K562 (cell line): ENCODE results near the gene RALGAPA2. TPM values are rescaled to one million over a fixed set of nuclear protein-coding genes. Genes with fewer than 3 reads are reported as not detected.

Source experiments
- ATAC-seq: fragments of 200-7000 bp; cut with Tn5 transposase; 3 replicates; pipeline ENCODE4 v1.9.1; 2020; ENCODE audit warnings: moderate library complexity
- BruUV-seq: library from RNA; stranded (reverse); fragments of 400-500 nt; replicated peaks from 2 replicates; lab custom pipeline; 2021; lab: Mats Ljungman, UMichigan
- CTCF ChIA-PET: fragments of 300-600 bp; formaldehyde crosslinking; extraction: SDS; loops from one replicate; lab custom pipeline; 2021; ENCODE audit warnings: low intra/inter-chr PET ratio; lab: Yijun Ruan, JAX
- POLR2A ChIA-PET: fragments of 300-600, 350-650 bp; sonication (Branson Sonifier 250); formaldehyde crosslinking; extraction: SDS; loops from one replicate; lab custom pipeline; 2021; ENCODE audit warnings: antibody characterized with exemption, inconsistent platforms; lab: Yijun Ruan, JAX
- DNase-seq, 4 experiments: peaks; one replicate each; pipeline versions ENCODE4 v3.0.0 to v3.0.0-alpha.2; 2011 to 2018; ENCODE audit warnings: low spot score in 3 of 4, mixed read lengths in 3 of 4; ENCODE audit errors: extremely low read depth in 1 of 4
- FAIRE-seq: peaks from 2 replicates; lab custom pipeline; 2011; peaks lifted over from hg19 to GRCh38; lab: Jason Lieb, UNC
- H2AFZ ChIP-seq: 2 replicates; pipeline ENCODE4 v1.6.0; 2011; ENCODE audit warnings: low read depth, low read length, control low read depth, inconsistent platforms
- H3K27ac ChIP-seq: fragments of 200-600 bp; 3 replicates; pipeline ENCODE4 v1.8.0; 2011; ENCODE audit warnings: low read depth, mild to moderate bottlenecking, control low read depth, inconsistent platforms, low read length, moderate library complexity, mixed read lengths; ENCODE audit errors: extremely low read depth
- H3K27me3 ChIP-seq, 2 experiments: fragments of 300-600 bp in 1 of 2; 2 replicates in 1 of 2; 3 replicates in 1 of 2; pipeline versions ENCODE4 v1.6.0 to v1.8.0; 2011; ENCODE audit warnings: inconsistent platforms in 2 of 2, low read length in 2 of 2, mild to moderate bottlenecking in 1 of 2, mixed read lengths in 1 of 2, moderate library complexity in 1 of 2; ENCODE audit not compliant: control insufficient read depth in 2 of 2, insufficient read depth in 2 of 2
- H3K36me3 ChIP-seq: fragments of 300-600 bp; 3 replicates; pipeline ENCODE4 v1.8.0; 2011; ENCODE audit warnings: mild to moderate bottlenecking, low read length, inconsistent platforms; ENCODE audit not compliant: control insufficient read depth, insufficient read depth
- H3K4me1 ChIP-seq, 2 experiments: fragments of 200-600 bp in 1 of 2; replicated peaks in 1 of 2; 2 replicates in 1 of 2; 3 replicates in 1 of 2; pipeline versions ENCODE4 v1.5.1 to v1.8.0; 2011; ENCODE audit warnings: inconsistent platforms in 2 of 2, low read length in 2 of 2, mild to moderate bottlenecking in 1 of 2, mixed read lengths in 1 of 2, moderate library complexity in 1 of 2; ENCODE audit not compliant: control insufficient read depth in 2 of 2, insufficient read depth in 2 of 2
- H3K4me2 ChIP-seq: 2 replicates; pipeline ENCODE4 v1.6.1; 2011; ENCODE audit warnings: low read length, control low read depth, inconsistent platforms, mixed read lengths; ENCODE audit not compliant: insufficient read depth
- H3K4me3 ChIP-seq: fragments of 200-600 bp; sonication (generic), shearing (Covaris generic); 2 replicates; pipeline ENCODE4 v1.5.1; 2016; ENCODE audit warnings: control low read depth, inconsistent platforms
- H3K79me2 ChIP-seq: fragments of 200-600 bp; 3 replicates; pipeline ENCODE4 v1.8.0; 2011; ENCODE audit warnings: low read length, inconsistent platforms; ENCODE audit not compliant: control insufficient read depth, insufficient read depth
- H3K9ac ChIP-seq, 2 experiments: 2 replicates each; pipeline versions ENCODE4 v1.6.0 to v1.6.1; 2011; ENCODE audit warnings: low read depth in 2 of 2, low read length in 2 of 2, control low read depth in 1 of 2, inconsistent platforms in 1 of 2, mild to moderate bottlenecking in 1 of 2, mixed read lengths in 1 of 2; ENCODE audit not compliant: insufficient read depth in 1 of 2
- H3K9me1 ChIP-seq: one replicate; pipeline ENCODE4 v1.6.0; 2011; ENCODE audit warnings: inconsistent platforms, mild to moderate bottlenecking, low read length, moderate library complexity; ENCODE audit not compliant: control insufficient read depth, insufficient read depth
- H3K9me3 ChIP-seq: replicated peaks from 2 replicates; pipeline ENCODE4 v1.5.1; 2011; ENCODE audit warnings: low read depth, low read length, inconsistent platforms; ENCODE audit not compliant: control insufficient read depth, insufficient read depth
- H4K20me1 ChIP-seq: replicated peaks from 2 replicates; pipeline ENCODE4 v1.6.1; 2011; ENCODE audit warnings: low read length, inconsistent platforms, mixed read lengths; ENCODE audit not compliant: control insufficient read depth, insufficient read depth
- BCOR ChIP-seq: fragments of 450-650 bp; IDR thresholded peaks from 2 replicates; pipeline ENCODE4 v1.6.1; 2016
- BRD9 ChIP-seq: fragments of 450-650 bp; IDR thresholded peaks from 2 replicates; pipeline ENCODE4 v1.6.1; 2018; ENCODE audit warnings: low read depth; ENCODE audit not compliant: partially characterized antibody
- CC2D1A ChIP-seq: fragments of 450-650 bp; IDR thresholded peaks from 2 replicates; pipeline ENCODE4 v1.6.1; 2017; ENCODE audit warnings: mild to moderate bottlenecking
- HDAC8 ChIP-seq: fragments of 450-650 bp; IDR thresholded peaks from 2 replicates; pipeline ENCODE4 v1.6.1; 2016; ENCODE audit warnings: mild to moderate bottlenecking, missing genetic modification characterization, moderate library complexity, missing compliant biosample characterization
- HNRNPL ChIP-seq: fragments of 200-400 bp; formaldehyde crosslinking; IDR thresholded peaks from 2 replicates; pipeline ENCODE4 v1.6.1; 2017; ENCODE audit warnings: low read depth, mild to moderate bottlenecking, low read length
- IFI16 ChIP-seq: fragments of 250-450 bp; sonication (Bioruptor Pico); IDR thresholded peaks from 2 replicates; pipeline ENCODE4 v2.1.2; 2022; ENCODE audit warnings: mild to moderate bottlenecking, inconsistent platforms
- MIER1 ChIP-seq: fragments of 450-650 bp; IDR thresholded peaks from 2 replicates; pipeline ENCODE4 v1.6.1; 2016; ENCODE audit warnings: antibody characterized with exemption, mild to moderate bottlenecking, low read depth
- MXD1 ChIP-seq: fragments of 250-450 bp; sonication (Bioruptor Pico); IDR thresholded peaks from 2 replicates; pipeline ENCODE4 v1.8.0; 2021; ENCODE audit warnings: borderline replicate concordance, mild to moderate bottlenecking, moderate library complexity; ENCODE audit not compliant: poor library complexity, severe bottlenecking
- POLR2AphosphoS5 ChIP-seq: IDR thresholded peaks from 2 replicates; pipeline ENCODE4 v1.6.1; 2011; ENCODE audit warnings: mild to moderate bottlenecking, low read depth, low read length, moderate library complexity; ENCODE audit not compliant: control insufficient read depth, insufficient read depth
- RBBP5 ChIP-seq: fragments of 200-600 bp; sonication (generic); IDR thresholded peaks from 2 replicates; pipeline ENCODE4 v1.6.1; 2012; ENCODE audit warnings: borderline replicate concordance, mild to moderate bottlenecking, low read length, control low read depth, inconsistent platforms; ENCODE audit not compliant: insufficient read depth, poor library complexity, severe bottlenecking
- RBM25 ChIP-seq: fragments of 200-400 bp; formaldehyde crosslinking; IDR thresholded peaks from 2 replicates; pipeline ENCODE4 v1.6.1; 2018; ENCODE audit warnings: low read length, low read depth, moderate library complexity; ENCODE audit not compliant: severe bottlenecking
- TBL1XR1 ChIP-seq, 2 experiments: IDR thresholded peaks; 2 replicates each; pipeline ENCODE4 v1.6.1; 2012; ENCODE audit warnings: improper control_type of control experiment in 2 of 2, low read length in 2 of 2, mild to moderate bottlenecking in 1 of 2
- ZFP36 ChIP-seq: fragments of 150-350 bp; IDR thresholded peaks from 2 replicates; pipeline ENCODE4 v1.6.1; 2018; ENCODE audit warnings: low read length, low read depth; ENCODE audit not compliant: partially characterized antibody
- ZNF146 ChIP-seq: IDR thresholded peaks from one replicate; pipeline ENCODE4 v1.6.1; 2018; ENCODE audit warnings: missing compliant biosample characterization; ENCODE audit not compliant: unreplicated experiment
- ZNF41 ChIP-seq: fragments of 250-450 bp; sonication (Bioruptor Pico); conservative IDR thresholded peaks from 2 replicates; pipeline ENCODE4 v1.4.0; 2020; ENCODE audit warnings: mild to moderate bottlenecking
- ZNF561 ChIP-seq: fragments of 450-650 bp; formaldehyde crosslinking; conservative IDR thresholded peaks from 2 replicates; pipeline ENCODE4 v1.4.0; 2020; ENCODE audit warnings: mild to moderate bottlenecking, moderate library complexity
- WGBS: fragments of 100-300 bp; shearing (Covaris generic); methylation state at CpG from one replicate; pipeline ENCODE4 v1.1.6; 2016; ENCODE audit warnings: low coverage, mixed read lengths; ENCODE audit not compliant: insufficient coverage; ENCODE audit errors: missing lambda C conversion rate; 5-methylcytosine and 5-hydroxymethylcytosine counted together
- in situ Hi-C: fragments of 300-500 bp; cut with MboI; formaldehyde crosslinking; loops from 4 replicates; pipeline ENCODE4 v1.15.0; 2018; ENCODE audit warnings: inconsistent platforms, mixed read lengths
- intact Hi-C: fragments of 100-400 bp; cut with micrococcal nuclease; formaldehyde crosslinking; loops from 2 replicates; pipeline ENCODE4 v1.14.2; 2022
- polyA plus RNA-seq, 8 experiments: library from polyadenylated mRNA; depleted of rRNA in 4 of 8; stranded (reverse) in 5 of 8; unstranded in 3 of 8; fragments of >200 nt; fragmentation: Nextera tagmentation in 2 of 8; fragmentation: Illumina TruSeq in 1 of 8; extraction: Ambion mirVana in 2 of 8; extraction: Trizol in 1 of 8; gene quantifications; 2 replicates each; pipeline versions ENCODE4 v1.2.1 to v1.2.3, GENCODE V29; 2011 to 2014; ENCODE audit warnings: inconsistent platforms in 1 of 8, missing spikeins in 1 of 8
- total RNA-seq, 7 experiments: library from RNA; depleted of rRNA in 6 of 7; stranded (reverse); fragments of >200 nt in 6 of 7; fragmentation: Illumina TruSeq in 2 of 7; extraction: Trizol in 2 of 7; gene quantifications; 2 replicates each; pipeline versions ENCODE4 v1.2.1 to v1.2.3, GENCODE V29; 2011 to 2021; ENCODE audit warnings: low replicate concordance in 1 of 7
- TF ChIP-seq, protein P1 (sequence below): fragments of 450-650 bp; IDR thresholded peaks from 2 replicates; pipeline ENCODE4 v1.6.1; 2016

RALGAPA2 gene
- total and polyA plus RNA-seq, 9 of the 15 experiments (the other 6 are each of a cell fraction or from before 2014, with no cell fraction given) = 0.35 to 2.7 (median 1.4) TPM

DNA sequence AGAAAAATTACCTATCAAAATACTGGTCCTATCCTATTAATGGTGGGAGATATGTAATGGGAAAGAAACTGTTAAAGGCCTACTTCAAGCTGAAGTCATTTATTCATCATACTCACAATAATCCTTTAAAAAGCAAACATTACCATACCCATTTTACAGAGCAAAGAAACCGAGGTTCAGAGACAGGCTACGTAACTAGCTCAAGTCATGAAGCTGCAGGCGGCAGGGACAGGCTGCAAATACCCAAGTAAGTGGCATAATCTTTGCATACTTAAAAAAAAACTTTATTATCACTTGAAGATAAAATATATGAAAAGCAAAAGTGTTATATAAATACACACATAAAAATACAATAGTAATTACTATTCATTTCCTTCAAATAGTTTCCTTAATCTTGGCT is 2.6 kb downstream of the RALGAPA2 start:
- no TSS peak for BruUV-seq
- no peaks in the 10 kb centered on the region for H3K36me3 ChIP-seq
- POLR2A ChIA-PET = no interaction called here
- no peaks in the 10 kb centered on the region for H3K9me3 ChIP-seq
- H3K4me3 ChIP-seq = no peak overlapping the region
- FAIRE-seq (no peak), DNase-seq (no peak)
- no peak overlapping the region for H3K9ac ChIP-seq
- H3K79me2 ChIP-seq = no peaks in the 10 kb centered on the region
- no peak overlapping the region for H3K27ac ChIP-seq
- TF ChIP-seq ZNF146 (CRISPR knock-in tag) = no peak
- TF ChIP-seq RBM25 = peak; percentile 69
- no peak for TF ChIP-seq HNRNPL
- no peak for TF ChIP-seq ZNF561 (CRISPR knock-in tag)
- no peak for TF ChIP-seq MIER1
- TF ChIP-seq BCOR = 0 out of 2 replicates have a peak, but pooled peaks have one; percentile 15
- TF ChIP-seq BRD9 = no peak
- TF ChIP-seq, all 486 proteins: peak for 2
- no peaks in the 10 kb centered on the region for H4K20me1 ChIP-seq
- ATAC-seq = no peak
- H3K9me1 ChIP-seq = no peaks in the 10 kb centered on the region
- 55% methylated on average over 3 of the region's 3 CpGs for WGBS
- H3K4me2 ChIP-seq = no peak overlapping the region
- CTCF ChIA-PET = no interaction called here
- in situ Hi-C loops (no loop called here), intact Hi-C loops (no loop called here)
- H2AFZ ChIP-seq = no peak overlapping the region
- H3K27me3 ChIP-seq = no peaks in the 10 kb centered on the region
- H3K4me1 ChIP-seq = peaks cover 13% of the 10 kb centered on the region in 2 experiments; a peak in 4 of 5 replicates

DNA sequence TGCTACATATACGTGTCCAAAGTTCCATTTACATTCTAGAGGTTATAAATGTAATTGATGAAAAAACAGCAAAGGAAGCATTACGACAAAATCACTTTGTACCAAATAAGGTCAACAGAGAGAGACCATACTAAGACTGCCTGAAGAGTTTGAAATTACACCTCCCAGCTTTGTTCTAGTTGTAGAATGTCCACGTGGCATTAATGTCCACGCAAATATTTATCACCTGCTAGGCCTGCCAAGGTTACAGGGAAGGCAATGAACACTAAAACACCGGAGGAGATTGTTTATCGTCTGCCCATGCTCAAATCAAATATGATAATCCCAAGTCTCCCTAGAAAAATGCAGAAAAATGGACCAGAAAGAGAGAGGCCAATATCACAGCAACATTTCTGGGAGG is 6.2 kb downstream of the RALGAPA2 start:
- DNase-seq = no peak
- intact Hi-C loops = no loop called here
- in situ Hi-C loops = no loop called here
- CTCF ChIA-PET = no interaction called here
- Histone ChIP-seq H3K79me2 (no peaks in the 10 kb centered on the region), H3K4me1 (peaks cover 0 to 7% of the 10 kb centered on the region in 2 experiments; a peak in 3 of 5 replicates), H3K27ac (no peak overlapping the region), H3K9me3 (no peaks in the 10 kb centered on the region), H3K4me3 (no peak overlapping the region), H2AFZ (no peak overlapping the region), H3K36me3 (no peaks in the 10 kb centered on the region), H3K27me3 (peaks cover 0 to 4% of the 10 kb centered on the region in 2 experiments; a peak in 1 of 5 replicates), H3K9ac (no peak overlapping the region), H4K20me1 (no peaks in the 10 kb centered on the region), H3K4me2 (no peak overlapping the region), H3K9me1 (no peaks in the 10 kb centered on the region)
- BruUV-seq = no TSS peak
- no peak for FAIRE-seq
- 5% methylated on average over 6 of the region's 6 CpGs for WGBS
- POLR2A ChIA-PET = no interaction called here
- no peak for ATAC-seq
- TF ChIP-seq ZNF41 (CRISPR knock-in tag) (no peak), MXD1 (CRISPR knock-in tag) (no peak), HDAC8 (tag) (no peak), POLR2AphosphoS5 (no peak), CC2D1A (no peak), TBL1XR1 (IDR thresholded peaks at IDR 0.05; ENCODE audit: low read length in 2 of 2) (no peak), RBBP5 (no peak), ZFP36 (no peak), IFI16 (no peak)
- TF ChIP-seq, protein P1, sequence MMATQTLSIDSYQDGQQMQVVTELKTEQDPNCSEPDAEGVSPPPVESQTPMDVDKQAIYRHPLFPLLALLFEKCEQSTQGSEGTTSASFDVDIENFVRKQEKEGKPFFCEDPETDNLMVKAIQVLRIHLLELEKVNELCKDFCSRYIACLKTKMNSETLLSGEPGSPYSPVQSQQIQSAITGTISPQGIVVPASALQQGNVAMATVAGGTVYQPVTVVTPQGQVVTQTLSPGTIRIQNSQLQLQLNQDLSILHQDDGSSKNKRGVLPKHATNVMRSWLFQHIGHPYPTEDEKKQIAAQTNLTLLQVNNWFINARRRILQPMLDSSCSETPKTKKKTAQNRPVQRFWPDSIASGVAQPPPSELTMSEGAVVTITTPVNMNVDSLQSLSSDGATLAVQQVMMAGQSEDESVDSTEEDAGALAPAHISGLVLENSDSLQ = no peak
